Measurements from ENCODE around the gene LRRN4CL.
"Not testable (repeated sequence)": the region's sequence is repeated elsewhere in the genome, so short reads cannot be mapped to it uniquely, and the experiment has no call there.

Gene LRRN4CL

GRCh38 chr11:62709247-62710000, 20.1 kb upstream of the LRRN4CL start:
- DNase-seq (ENCODE audit: low read depth in 2 of 2) = peak; percentile 89 to 96

GRCh38 chr11:62708793-62709192, 19.5 kb upstream of the LRRN4CL start:
- peak in 1 of 2 donors; percentile 22 for DNase-seq (ENCODE audit: low read depth in 2 of 2)

- DNase-seq (ENCODE audit: low read depth in 2 of 2) = no peak
Measured at GRCh38 chr11:62708392-62708791, 19.1 kb upstream of the LRRN4CL start.

GRCh38 chr11:62707277-62707861, 18.0 kb upstream of the LRRN4CL start, which contains the start of the genes BSCL2 and GNG3:
BSCL2 (minus strand) TSS chr11:62707424; CDS start chr11:62707195, 229 bp downstream.
GNG3 (plus strand) TSS chr11:62707676; CDS start chr11:62708296, 620 bp downstream.
- DNase-seq (ENCODE audit: low read depth in 2 of 2) = no peak

GRCh38 chr11:62706850-62707247, 17.5 kb upstream of the LRRN4CL start:
- no peak for DNase-seq (ENCODE audit: low read depth in 2 of 2)

- peak; percentile 87 to 89 for DNase-seq (ENCODE audit: low read depth in 2 of 2)
Measured at GRCh38 chr11:62705880-62706849, 16.8 kb upstream of the LRRN4CL start.

GRCh38 chr11:62705413-62705812, 16.1 kb upstream of the LRRN4CL start:
- no peak for DNase-seq (ENCODE audit: low read depth in 2 of 2)

GRCh38 chr11:62703921-62704320, 14.6 kb upstream of the LRRN4CL start:
- DNase-seq (ENCODE audit: low read depth in 2 of 2) = not testable (repeated sequence)

- DNase-seq (ENCODE audit: low read depth in 2 of 2) = no peak
Measured at GRCh38 chr11:62702246-62702645, 12.9 kb upstream of the LRRN4CL start.

- peak; percentile 54 to 60 for DNase-seq (ENCODE audit: low read depth in 2 of 2)
Measured at GRCh38 chr11:62694455-62695167, 5.3 kb upstream of the LRRN4CL start.

- not testable (repeated sequence) for DNase-seq (ENCODE audit: low read depth in 2 of 2)
Measured at GRCh38 chr11:62693624-62694023, 4.3 kb upstream of the LRRN4CL start.

- DNase-seq (ENCODE audit: low read depth in 2 of 2) = no peak
Measured at GRCh38 chr11:62688491-62688890, 839 bp downstream of the LRRN4CL start.

GRCh38 chr11:62687508-62688396, 1.6 kb downstream of the LRRN4CL start:
- DNase-seq (ENCODE audit: low read depth in 2 of 2) = no peak

- DNase-seq (ENCODE audit: low read depth in 2 of 2) = no peak
Measured at GRCh38 chr11:62682518-62682917, 6.8 kb downstream of the LRRN4CL start.

- no peak for DNase-seq (ENCODE audit: low read depth in 2 of 2)
Measured at GRCh38 chr11:62680825-62681240, 8.5 kb downstream of the LRRN4CL start.

GRCh38 chr11:62678770-62679696, 10.3 kb downstream of the LRRN4CL start, which contains the start of gene UBXN1:
UBXN1 (minus strand) TSS chr11:62679073; CDS start chr11:62678923, 150 bp downstream.
- peak; percentile 72 to 81 for DNase-seq (ENCODE audit: low read depth in 2 of 2)

GRCh38 chr11:62678433-62678769, 10.9 kb downstream of the LRRN4CL start:
- DNase-seq (ENCODE audit: low read depth in 2 of 2) = no peak

- DNase-seq (ENCODE audit: low read depth in 2 of 2) = no peak
Measured at GRCh38 chr11:62677714-62678113, 11.6 kb downstream of the LRRN4CL start.

- no peak for DNase-seq (ENCODE audit: low read depth in 2 of 2)
Measured at GRCh38 chr11:62677156-62677555, 12.2 kb downstream of the LRRN4CL start.

Measured in stimulated activated CD8-positive, alpha-beta memory T cell treated with anti-CD3 and anti-CD28 coated beads, Interleukin-15, amount 100 ng/mL, for 4 hours (primary cell).